ENCODE results near the gene SMPX.

- TF ChIP-seq, protein P1, sequence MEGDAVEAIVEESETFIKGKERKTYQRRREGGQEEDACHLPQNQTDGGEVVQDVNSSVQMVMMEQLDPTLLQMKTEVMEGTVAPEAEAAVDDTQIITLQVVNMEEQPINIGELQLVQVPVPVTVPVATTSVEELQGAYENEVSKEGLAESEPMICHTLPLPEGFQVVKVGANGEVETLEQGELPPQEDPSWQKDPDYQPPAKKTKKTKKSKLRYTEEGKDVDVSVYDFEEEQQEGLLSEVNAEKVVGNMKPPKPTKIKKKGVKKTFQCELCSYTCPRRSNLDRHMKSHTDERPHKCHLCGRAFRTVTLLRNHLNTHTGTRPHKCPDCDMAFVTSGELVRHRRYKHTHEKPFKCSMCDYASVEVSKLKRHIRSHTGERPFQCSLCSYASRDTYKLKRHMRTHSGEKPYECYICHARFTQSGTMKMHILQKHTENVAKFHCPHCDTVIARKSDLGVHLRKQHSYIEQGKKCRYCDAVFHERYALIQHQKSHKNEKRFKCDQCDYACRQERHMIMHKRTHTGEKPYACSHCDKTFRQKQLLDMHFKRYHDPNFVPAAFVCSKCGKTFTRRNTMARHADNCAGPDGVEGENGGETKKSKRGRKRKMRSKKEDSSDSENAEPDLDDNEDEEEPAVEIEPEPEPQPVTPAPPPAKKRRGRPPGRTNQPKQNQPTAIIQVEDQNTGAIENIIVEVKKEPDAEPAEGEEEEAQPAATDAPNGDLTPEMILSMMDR (IDR thresholded peaks at IDR 0.05; ENCODE audit: insufficient read depth, low read depth, low read length), result no peak
- no peak for TF ChIP-seq EZH2 (IDR thresholded peaks at IDR 0.05; ENCODE audit: insufficient read depth, low read length)
Observed at GRCh38 chrX:21699136-21699535, 58.8 kb downstream of the SMPX start.
